HepG2 (cell line): ENCODE measurements around the gene TAGLN.

ENCODE experiments used
- CREB1 ChIP-seq, 2 experiments: fragments of 450-650 bp in 1 of 2; IDR thresholded peaks; 2 replicates each; pipeline ENCODE4 v1.6.1; 2016 to 2017; ENCODE audit warnings: control low read depth in 1 of 2, mild to moderate bottlenecking in 1 of 2, missing compliant biosample characterization in 1 of 2, missing genetic modification characterization in 1 of 2
- FOXM1 ChIP-seq: sonication (generic); formaldehyde crosslinking; IDR thresholded peaks from 2 replicates; pipeline ENCODE4 v1.5.0; 2020; ENCODE audit warnings: missing genetic modification reagents
- JUND ChIP-seq: sonication (generic); formaldehyde crosslinking; IDR thresholded peaks from 2 replicates; pipeline ENCODE4 v1.8.0; 2022; ENCODE audit warnings: mild to moderate bottlenecking, missing genetic modification reagents
- POLR2A ChIP-seq, 2 experiments: IDR thresholded peaks; 2 replicates each; pipeline ENCODE4 v1.6.1; 2011; ENCODE audit warnings: low read depth in 2 of 2, low read length in 2 of 2, mild to moderate bottlenecking in 1 of 2, moderate library complexity in 1 of 2; ENCODE audit not compliant: insufficient read depth in 1 of 2
- ZNF547 ChIP-seq: sonication (generic); formaldehyde crosslinking; IDR thresholded peaks from 2 replicates; pipeline ENCODE4 v1.5.1; 2020; ENCODE audit warnings: mild to moderate bottlenecking, missing genetic modification reagents
- ZNF572 ChIP-seq: sonication (generic); formaldehyde crosslinking; IDR thresholded peaks from 2 replicates; pipeline ENCODE4 v1.5.1; 2020; ENCODE audit warnings: mild to moderate bottlenecking, missing genetic modification reagents
- TF ChIP-seq, protein P1 (sequence below): sonication (generic); formaldehyde crosslinking; IDR thresholded peaks from 2 replicates; pipeline ENCODE4 v1.5.0; 2020; ENCODE audit warnings: mild to moderate bottlenecking, missing genetic modification reagents, moderate library complexity

DNA sequence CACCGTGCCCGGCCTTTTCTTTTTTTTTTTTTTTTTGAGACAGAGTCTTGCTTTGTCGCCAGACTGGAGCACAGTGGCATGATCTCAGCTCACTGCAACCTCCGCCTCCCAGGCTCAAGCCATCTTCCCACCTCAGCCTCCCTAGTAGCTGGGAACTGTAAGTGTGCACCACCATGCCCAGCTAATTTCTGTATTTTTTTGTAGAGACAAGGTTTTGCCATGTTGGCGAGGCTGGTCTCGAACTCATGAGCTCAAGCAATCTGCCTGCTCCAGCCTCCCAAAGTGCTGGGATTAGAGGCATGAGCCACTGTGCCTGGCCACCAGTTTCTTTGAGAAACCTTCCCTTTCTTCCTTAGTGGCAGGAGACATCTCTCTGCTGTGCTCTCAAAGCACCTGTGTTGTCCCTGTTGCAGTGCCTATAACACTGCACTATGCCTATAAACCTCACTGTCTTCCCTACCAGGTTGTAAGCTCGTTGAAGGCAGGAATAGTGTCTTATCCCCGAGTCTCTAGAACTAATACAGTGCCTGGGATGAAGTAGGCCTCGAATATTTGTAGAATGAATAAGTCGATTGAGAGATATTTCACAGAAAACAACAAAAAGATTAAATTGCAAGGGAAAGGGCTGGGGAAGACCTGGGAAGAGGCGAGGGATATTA, 13.7 kb downstream of the TAGLN start:
- TF ChIP-seq CREB1 (IDR thresholded peaks at IDR 0.05) = no peak
- no peak for TF ChIP-seq CREB1 (CRISPR knock-in tag; IDR thresholded peaks at IDR 0.05)
- TF ChIP-seq POLR2A (IDR thresholded peaks at IDR 0.05; ENCODE audit: insufficient read depth in 1 of 2, low read depth in 2 of 2, low read length in 2 of 2) = no peak
- TF ChIP-seq, protein P1, sequence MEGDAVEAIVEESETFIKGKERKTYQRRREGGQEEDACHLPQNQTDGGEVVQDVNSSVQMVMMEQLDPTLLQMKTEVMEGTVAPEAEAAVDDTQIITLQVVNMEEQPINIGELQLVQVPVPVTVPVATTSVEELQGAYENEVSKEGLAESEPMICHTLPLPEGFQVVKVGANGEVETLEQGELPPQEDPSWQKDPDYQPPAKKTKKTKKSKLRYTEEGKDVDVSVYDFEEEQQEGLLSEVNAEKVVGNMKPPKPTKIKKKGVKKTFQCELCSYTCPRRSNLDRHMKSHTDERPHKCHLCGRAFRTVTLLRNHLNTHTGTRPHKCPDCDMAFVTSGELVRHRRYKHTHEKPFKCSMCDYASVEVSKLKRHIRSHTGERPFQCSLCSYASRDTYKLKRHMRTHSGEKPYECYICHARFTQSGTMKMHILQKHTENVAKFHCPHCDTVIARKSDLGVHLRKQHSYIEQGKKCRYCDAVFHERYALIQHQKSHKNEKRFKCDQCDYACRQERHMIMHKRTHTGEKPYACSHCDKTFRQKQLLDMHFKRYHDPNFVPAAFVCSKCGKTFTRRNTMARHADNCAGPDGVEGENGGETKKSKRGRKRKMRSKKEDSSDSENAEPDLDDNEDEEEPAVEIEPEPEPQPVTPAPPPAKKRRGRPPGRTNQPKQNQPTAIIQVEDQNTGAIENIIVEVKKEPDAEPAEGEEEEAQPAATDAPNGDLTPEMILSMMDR (CRISPR knock-in tag) = no peak
- TF ChIP-seq JUND = no peak
- no peak for TF ChIP-seq FOXM1 (CRISPR knock-in tag)
- no peak for TF ChIP-seq ZNF572 (CRISPR knock-in tag)
- TF ChIP-seq ZNF547 (CRISPR knock-in tag) = no peak
